ENCODE results near the gene CNGB1.

The CNGB1 gene

GRCh38 chr16:57993897-57994296 lies 23.0 kb upstream of the CNGB1 start:
- no peak for DNase-seq (ENCODE audit: extremely low spot score)
- TF ChIP-seq CTCF (IDR thresholded peaks at IDR 0.05; ENCODE audit: control extremely low read depth, extremely low read depth, low read depth, missing control alignments), result no peak
- POLR2A ChIA-PET, result no interaction called here
- CTCF ChIA-PET, result interaction anchor here (0.7 to 1.5 kb wide), 2 partner anchors 95 to 316 kb away, joined by 3 read pairs; no protein-coding TSS in a partner anchor

- ChIA-PET POLR2A (no interaction called here), CTCF (interaction anchor here (0.7 to 1.5 kb wide), 2 partner anchors 95 to 315 kb away, joined by 3 read pairs; no protein-coding TSS in a partner anchor)
Measured at GRCh38 chr16:57993438-57993837, 22.5 kb upstream of the CNGB1 start.

GRCh38 chr16:57992084-57992483 lies 21.2 kb upstream of the CNGB1 start:
- ChIA-PET POLR2A (no interaction called here), CTCF (interaction anchor here (1.1 to 1.2 kb wide), 2 partner anchors 105 to 235 kb away, joined by 3 read pairs; no protein-coding TSS in a partner anchor)
- DNase-seq (ENCODE audit: extremely low spot score), result no peak
- TF ChIP-seq CTCF (IDR thresholded peaks at IDR 0.05; ENCODE audit: control extremely low read depth, extremely low read depth, low read depth, missing control alignments), result no peak

More at GRCh38 chr16:57993438-57993837, 22.5 kb upstream of the CNGB1 start:
- no peak for DNase-seq (ENCODE audit: extremely low spot score)
- TF ChIP-seq CTCF (IDR thresholded peaks at IDR 0.05; ENCODE audit: control extremely low read depth, extremely low read depth, low read depth, missing control alignments), result no peak

GRCh38 chr16:57991551-57992059 lies 20.7 kb upstream of the CNGB1 start:
- POLR2A ChIA-PET, result no interaction called here
- CTCF ChIA-PET, result interaction anchor here (1.1 to 4.0 kb wide), 2 partner anchors 8 to 106 kb away, joined by 3 to 16 read pairs; no protein-coding TSS in a partner anchor
- TF ChIP-seq CTCF (IDR thresholded peaks at IDR 0.05; ENCODE audit: control extremely low read depth, extremely low read depth, low read depth, missing control alignments), result no peak
- DNase-seq (ENCODE audit: extremely low spot score), result no peak

GRCh38 chr16:57988929-57989328 lies 18.0 kb upstream of the CNGB1 start:
- TF ChIP-seq CTCF (IDR thresholded peaks at IDR 0.05; ENCODE audit: control extremely low read depth, extremely low read depth, low read depth, missing control alignments), result no peak
- ChIA-PET POLR2A (no interaction called here), CTCF (interaction anchor here (1.2 to 4.0 kb wide), 6 partner anchors 10 to 340 kb away, joined by 3 to 16 read pairs (median 3); partner anchors contain the start of gene USB1)
- no peak for DNase-seq (ENCODE audit: extremely low spot score)

- CTCF ChIA-PET, result interaction anchor here (1.3 to 4.0 kb wide), 3 partner anchors 12 to 339 kb away, joined by 3 to 16 read pairs (median 4); no protein-coding TSS in a partner anchor
- no peak for DNase-seq (ENCODE audit: extremely low spot score)
- no peak for TF ChIP-seq CTCF (IDR thresholded peaks at IDR 0.05; ENCODE audit: control extremely low read depth, extremely low read depth, low read depth, missing control alignments)
- POLR2A ChIA-PET, result no interaction called here
Measured at GRCh38 chr16:57987441-57988177, 16.7 kb upstream of the CNGB1 start.

Measured in GM10248 (cell line).